Measurements from ENCODE around the gene WAPL. TPM values are rescaled to one million over a fixed set of nuclear protein-coding genes. Genes with fewer than 3 reads are reported as not detected.

Gene WAPL
- total and polyA plus RNA-seq, 2 of the 4 experiments (the other 2 are of a cell fraction): 11.5 to 31.7 TPM

- TF ChIP-seq CTCF (conservative IDR thresholded peaks at IDR 0.05; ENCODE audit: low read depth, low read length): peak; percentile 95
Measured at GRCh38 chr10:86399879-86400704, 121.5 kb downstream of the WAPL start (continued).

- H3K4ac ChIP-seq (ENCODE audit: low read depth, low read length): no peak overlapping the region
- H2BK5ac ChIP-seq (ENCODE audit: low read depth, low read length, poor library complexity, severe bottlenecking): no peak overlapping the region
- H3K14ac ChIP-seq (replicated peaks; ENCODE audit: low read depth, low read length): no peak overlapping the region
- in situ Hi-C loops (cut with MboI; ENCODE audit: low sequenced_read_pairs): loop anchor here (5.0 kb wide), 1 partner anchor 188 kb away; no protein-coding TSS in a partner anchor
- dilution Hi-C loops (cut with HindIII; ENCODE audit: low sequenced_read_pairs, unreplicated experiment): no loop called here
- no peak overlapping the region for H2AK5ac ChIP-seq (ENCODE audit: low read depth, low read length)
- no peak overlapping the region for H4K91ac ChIP-seq (ENCODE audit: insufficient read depth, low read depth, low read length)
- peak overlapping the region; percentile 29 for H3K9ac ChIP-seq (ENCODE audit: low read depth, low read length)
- H3K56ac ChIP-seq (ENCODE audit: extremely low read depth, insufficient read depth, low read length): no peak overlapping the region
- intact Hi-C loops (cut with micrococcal nuclease): no loop called here
- TF ChIP-seq SMC3 (IDR thresholded peaks at IDR 0.05; ENCODE audit: low read depth, low read length) (no peak), BHLHE40 (IDR thresholded peaks at IDR 0.05; ENCODE audit: low read depth, low read length) (no peak), MAZ (IDR thresholded peaks at IDR 0.05; ENCODE audit: borderline replicate concordance, low read depth, low read length) (no peak), CEBPB (IDR thresholded peaks at IDR 0.05; ENCODE audit: low read depth, low read length) (no peak)
- H3K23ac ChIP-seq (ENCODE audit: low read depth, low read length): no peak overlapping the region
- WGBS, 2 experiments (ENCODE audit: extremely low coverage in 2 of 2, insufficient read length in 1 of 2): 43% methylated on average over 2 of the region's 9 CpGs; no CpG with 5 or more reads in 1 of the 2 experiments
- H2BK15ac ChIP-seq (ENCODE audit: low read depth, low read length): no peak overlapping the region
- no peaks in the 10 kb centered on the region for H3K9me1 ChIP-seq (ENCODE audit: insufficient read depth, low read length)
- no peaks in the 10 kb centered on the region for H4K20me1 ChIP-seq (ENCODE audit: insufficient read depth, low read length)
- no peak for ATAC-seq (ENCODE audit: low read depth)
- H3K27ac ChIP-seq (ENCODE audit: insufficient read depth, low read length): no peak overlapping the region
- peak overlapping the region; percentile 100 for H2AFZ ChIP-seq (replicated peaks; ENCODE audit: low read length, poor library complexity)
- no peaks in the 10 kb centered on the region for H3K36me3 ChIP-seq (ENCODE audit: control insufficient read depth, insufficient read depth, low read length)
- no peak overlapping the region for H2BK120ac ChIP-seq (ENCODE audit: low read depth, low read length)
- no peaks in the 10 kb centered on the region for H3K9me3 ChIP-seq (ENCODE audit: control insufficient read depth, insufficient read depth, low read length)
- H4K5ac ChIP-seq (ENCODE audit: low read depth, low read length): no peak overlapping the region
- H3K4me1 ChIP-seq (ENCODE audit: control insufficient read depth, insufficient read depth, low read length): peaks cover 10% of the 10 kb centered on the region
- no peak overlapping the region for H3K4me2 ChIP-seq (ENCODE audit: low read depth, low read length)
- peak overlapping the region; percentile 48 to 76; a peak in 3 of 4 replicates for H4K8ac ChIP-seq (ENCODE audit: low read depth in 2 of 2, low read length in 2 of 2)
- no peak overlapping the region for H2BK20ac ChIP-seq (ENCODE audit: low read depth, low read length)
- H3K18ac ChIP-seq (ENCODE audit: low read depth, low read length): no peak overlapping the region
- no peak overlapping the region for H3K4me3 ChIP-seq (ENCODE audit: insufficient read depth, low read depth, low read length)
- peaks cover 4% of the 10 kb centered on the region for H3K27me3 ChIP-seq (ENCODE audit: control insufficient read depth, insufficient read depth, low read length)
- DNase-seq: no peak
- H3K79me1 ChIP-seq (ENCODE audit: low read depth in 1 of 2, low read length in 2 of 2): no peaks in the 10 kb centered on the region
- ChIA-PET CTCF (interaction anchor here (1.0 to 2.4 kb wide), 4 partner anchors 14 to 189 kb away, joined by 3 to 17 read pairs (median 7); no protein-coding TSS in a partner anchor), POLR2A (ENCODE audit: unreplicated experiment) (no interaction called here)
- H2AK9ac ChIP-seq (replicated peaks; ENCODE audit: low read depth, low read length, poor library complexity): peak overlapping the region; percentile 16
- BruUV-seq (replicated peaks): no TSS peak
Measured at GRCh38 chr10:86399514-86399878, 122.1 kb downstream of the WAPL start.

All from IMR-90 (cell line).